DMS53 treated with DMSO at 0.1 percent for 48 hours (cell line): ENCODE data around the gene PNO1.
"Not testable (repeated sequence)": the region's sequence is repeated elsewhere in the genome, so short reads cannot be mapped to it uniquely, and the experiment has no call there.

Source experiments
- DNase-seq: peaks from one replicate; lab custom pipeline; 2025; ENCODE audit not compliant: unreplicated experiment; lab: John Stamatoyannopoulos, UW

PNO1 gene

GRCh38 chr2:68156419-68156818 lies 1.3 kb upstream of the PNO1 start:
- no peak for DNase-seq

- no peak for DNase-seq
Measured at GRCh38 chr2:68157002-68157401, 686 bp upstream of the PNO1 start.

GRCh38 chr2:68158134-68158447 lies 403 bp downstream of the PNO1 start:
- no peak for DNase-seq

GRCh38 chr2:68163641-68164040 lies 6.0 kb downstream of the PNO1 start:
- DNase-seq: no peak

- no peak for DNase-seq
Measured at GRCh38 chr2:68167186-68167585, 9.5 kb downstream of the PNO1 start.

- no peak for DNase-seq
Measured at GRCh38 chr2:68169308-68169707, 11.6 kb downstream of the PNO1 start.

- DNase-seq: no peak
Measured at GRCh38 chr2:68171146-68171545, 13.5 kb downstream of the PNO1 start.

GRCh38 chr2:68171684-68172083 lies 14.0 kb downstream of the PNO1 start:
- DNase-seq: no peak

GRCh38 chr2:68172521-68172920 lies 14.8 kb downstream of the PNO1 start:
- no peak for DNase-seq

- DNase-seq: no peak
Measured at GRCh38 chr2:68172990-68173700, 15.5 kb downstream of the PNO1 start.

GRCh38 chr2:68175210-68175609 lies 17.5 kb downstream of the PNO1 start:
- DNase-seq: not testable (repeated sequence)

GRCh38 chr2:68176657-68177056 lies 19.0 kb downstream of the PNO1 start:
- DNase-seq: no peak

- DNase-seq: no peak
Measured at GRCh38 chr2:68177541-68177940, 19.9 kb downstream of the PNO1 start.

- DNase-seq: no peak
Measured at GRCh38 chr2:68178432-68178831, 20.7 kb downstream of the PNO1 start.

- DNase-seq: no peak
Measured at GRCh38 chr2:68178954-68179627, 21.4 kb downstream of the PNO1 start.

- no peak for DNase-seq
Measured at GRCh38 chr2:68182902-68183301, 25.2 kb downstream of the PNO1 start.

- peak; percentile 28 for DNase-seq
Measured at GRCh38 chr2:68185541-68186164, 28.0 kb downstream of the PNO1 start.

GRCh38 chr2:68187329-68187728 lies 29.6 kb downstream of the PNO1 start:
- DNase-seq: no peak

- DNase-seq: no peak
Measured at GRCh38 chr2:68188831-68189230, 31.1 kb downstream of the PNO1 start.

- no peak for DNase-seq
Measured at GRCh38 chr2:68189991-68190784, 32.5 kb downstream of the PNO1 start.

GRCh38 chr2:68190991-68191731 lies 33.5 kb downstream of the PNO1 start:
- DNase-seq: peak; percentile 7
